T-helper 2 cell (primary cell): ENCODE measurements around the gene RBP2.

Source experiments
- DNase-seq, 5 experiments: peaks; one replicate each; pipeline versions ENCODE4 v3.0.0 to v3.0.0-alpha.2; 2012 to 2022
- total RNA-seq, 2 donors: gene quantifications; one replicate each; lab custom pipeline; 2026; lab: John Stamatoyannopoulos, UW

Gene RBP2
- total RNA-seq, result 0 reads per million in 2 donors

- no peak for DNase-seq
These were observed at the start of gene RBP2 for GRCh38 chr3:139476348-139476747. Gene RBP2 (minus strand): TSS chr3:139476516. CDS start chr3:139476459, 57 bp downstream.

GRCh38 chr3:139524841-139525636, 48.7 kb upstream of the RBP2 start:
- DNase-seq, result no peak

GRCh38 chr3:139523718-139524117, 47.4 kb upstream of the RBP2 start:
- DNase-seq, result no peak

GRCh38 chr3:139523166-139523565, 46.9 kb upstream of the RBP2 start:
- DNase-seq, result no peak

GRCh38 chr3:139522421-139522820, 46.1 kb upstream of the RBP2 start:
- DNase-seq, result no peak

- no peak for DNase-seq
These were observed 45.5 kb upstream of the RBP2 start for GRCh38 chr3:139521816-139522215.

GRCh38 chr3:139521144-139521543, 44.8 kb upstream of the RBP2 start:
- no peak for DNase-seq

GRCh38 chr3:139519998-139520737, 43.9 kb upstream of the RBP2 start:
- DNase-seq, result peak in 1 of 5 experiments; percentile 8

GRCh38 chr3:139518926-139519842, 42.9 kb upstream of the RBP2 start:
- DNase-seq, result no peak

GRCh38 chr3:139518306-139518705, 42.0 kb upstream of the RBP2 start:
- no peak for DNase-seq

GRCh38 chr3:139517321-139518065, 41.2 kb upstream of the RBP2 start:
- no peak for DNase-seq

- no peak for DNase-seq
These were observed 38.4 kb upstream of the RBP2 start for GRCh38 chr3:139514741-139515140.

- DNase-seq, result no peak
These were observed 33.3 kb upstream of the RBP2 start for GRCh38 chr3:139509631-139510030.

- no peak for DNase-seq
These were observed 30.4 kb upstream of the RBP2 start for GRCh38 chr3:139506766-139507165.

- no peak for DNase-seq
These were observed 29.6 kb upstream of the RBP2 start for GRCh38 chr3:139505829-139506386.

GRCh38 chr3:139499536-139499935, 23.2 kb upstream of the RBP2 start:
- DNase-seq, result no peak

GRCh38 chr3:139493826-139494385, 17.6 kb upstream of the RBP2 start:
- no peak for DNase-seq

GRCh38 chr3:139491966-139492365, 15.7 kb upstream of the RBP2 start:
- no peak for DNase-seq

GRCh38 chr3:139491027-139491700, 14.8 kb upstream of the RBP2 start:
- no peak for DNase-seq

GRCh38 chr3:139482206-139482605, 5.9 kb upstream of the RBP2 start:
- no peak for DNase-seq

- no peak for DNase-seq
These were observed 4.8 kb upstream of the RBP2 start for GRCh38 chr3:139481116-139481515.
